D721Med (cell line): Measurements from ENCODE around the gene HADHB.
"Not testable (repeated sequence)": the region's sequence is repeated elsewhere in the genome, so short reads cannot be mapped to it uniquely, and the experiment has no call there.

Experiments used
- DNase-seq: peaks from one replicate; pipeline ENCODE4 v3.0.0; 2011; ENCODE audit warnings: low spot score; ENCODE audit not compliant: insufficient read length
- FAIRE-seq: peaks from 2 replicates; lab custom pipeline; 2011; peaks lifted over from hg19 to GRCh38; lab: Jason Lieb, UNC
- TF ChIP-seq, protein P1 (sequence below): IDR thresholded peaks from 2 replicates; pipeline ENCODE4 v1.5.1; 2012; ENCODE audit warnings: mild to moderate bottlenecking, control low read depth; ENCODE audit not compliant: insufficient read depth; ENCODE audit errors: missing control alignments

HADHB gene

DNA sequence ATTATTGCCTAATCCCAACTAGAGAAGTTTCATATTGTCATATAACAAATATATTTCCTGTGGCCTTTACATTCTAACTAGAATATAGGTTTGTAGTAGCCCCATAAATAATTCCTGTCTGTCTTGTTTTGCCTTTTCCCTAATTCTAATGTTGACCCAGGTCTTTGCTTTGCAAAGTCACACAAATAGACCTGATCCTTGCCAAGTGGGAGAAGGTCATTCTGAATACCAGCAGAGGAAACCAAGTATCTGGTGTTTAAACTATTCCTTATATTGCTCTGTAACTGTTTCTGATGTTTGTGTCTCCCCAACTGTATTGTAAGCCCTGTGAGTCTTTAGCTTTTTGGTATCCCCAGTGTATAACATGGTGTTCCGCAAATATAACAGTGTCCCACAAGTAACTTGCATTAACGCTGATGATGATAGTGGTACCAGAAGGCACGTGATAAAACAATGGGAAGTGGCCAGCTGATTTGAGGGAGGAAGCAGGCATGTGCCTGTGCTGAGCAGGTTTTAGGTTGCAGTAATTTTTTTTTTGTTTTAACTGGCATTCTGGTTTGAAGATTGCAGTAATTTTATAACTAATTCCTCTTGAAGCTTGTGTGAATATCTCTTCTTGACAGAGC, 11.1 kb downstream of the HADHB start:
- DNase-seq (no peak), FAIRE-seq (no peak)
- TF ChIP-seq, protein P1, sequence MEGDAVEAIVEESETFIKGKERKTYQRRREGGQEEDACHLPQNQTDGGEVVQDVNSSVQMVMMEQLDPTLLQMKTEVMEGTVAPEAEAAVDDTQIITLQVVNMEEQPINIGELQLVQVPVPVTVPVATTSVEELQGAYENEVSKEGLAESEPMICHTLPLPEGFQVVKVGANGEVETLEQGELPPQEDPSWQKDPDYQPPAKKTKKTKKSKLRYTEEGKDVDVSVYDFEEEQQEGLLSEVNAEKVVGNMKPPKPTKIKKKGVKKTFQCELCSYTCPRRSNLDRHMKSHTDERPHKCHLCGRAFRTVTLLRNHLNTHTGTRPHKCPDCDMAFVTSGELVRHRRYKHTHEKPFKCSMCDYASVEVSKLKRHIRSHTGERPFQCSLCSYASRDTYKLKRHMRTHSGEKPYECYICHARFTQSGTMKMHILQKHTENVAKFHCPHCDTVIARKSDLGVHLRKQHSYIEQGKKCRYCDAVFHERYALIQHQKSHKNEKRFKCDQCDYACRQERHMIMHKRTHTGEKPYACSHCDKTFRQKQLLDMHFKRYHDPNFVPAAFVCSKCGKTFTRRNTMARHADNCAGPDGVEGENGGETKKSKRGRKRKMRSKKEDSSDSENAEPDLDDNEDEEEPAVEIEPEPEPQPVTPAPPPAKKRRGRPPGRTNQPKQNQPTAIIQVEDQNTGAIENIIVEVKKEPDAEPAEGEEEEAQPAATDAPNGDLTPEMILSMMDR, result no peak

DNA sequence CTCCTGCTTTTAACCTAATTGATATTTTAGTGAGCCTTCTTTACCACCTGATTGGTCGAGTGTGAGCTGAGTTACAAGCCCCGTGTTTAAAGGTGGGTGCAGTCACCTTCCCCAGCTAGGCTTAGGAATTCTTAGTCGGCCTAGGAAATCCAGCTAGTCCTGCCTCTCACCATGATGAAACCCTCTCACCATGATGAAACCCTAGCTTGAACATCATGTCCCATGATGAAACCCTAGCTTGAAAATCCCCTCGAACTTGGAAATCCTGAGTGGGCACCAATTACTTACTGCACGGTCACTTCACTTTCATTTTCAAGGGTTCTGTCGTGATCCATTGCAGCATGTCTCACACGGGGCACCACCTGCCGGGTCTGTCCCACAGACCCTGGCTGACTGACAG, 14.1 kb downstream of the HADHB start:
- not testable (repeated sequence) for DNase-seq, FAIRE-seq

DNA sequence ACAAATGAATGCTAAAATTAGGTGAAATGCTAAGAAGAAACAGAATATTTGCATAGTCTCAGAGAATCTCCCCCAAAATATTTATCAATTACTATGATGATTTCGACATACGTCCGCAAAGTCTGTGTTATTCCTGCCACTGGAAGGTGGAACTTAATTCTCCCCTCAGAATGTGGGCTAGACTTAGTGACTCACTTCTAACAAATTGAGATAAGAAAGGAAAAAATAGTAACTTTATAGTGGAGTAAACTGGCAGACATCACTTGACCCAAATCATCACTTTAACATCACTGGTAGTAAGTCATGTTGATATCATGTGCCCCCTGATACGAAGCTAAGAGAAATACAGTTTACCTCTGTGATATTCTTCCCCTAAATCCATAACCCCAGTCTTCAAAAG, 23.5 kb downstream of the HADHB start:
- TF ChIP-seq, protein P1, result no peak
- no peak for FAIRE-seq
- no peak for DNase-seq

DNA sequence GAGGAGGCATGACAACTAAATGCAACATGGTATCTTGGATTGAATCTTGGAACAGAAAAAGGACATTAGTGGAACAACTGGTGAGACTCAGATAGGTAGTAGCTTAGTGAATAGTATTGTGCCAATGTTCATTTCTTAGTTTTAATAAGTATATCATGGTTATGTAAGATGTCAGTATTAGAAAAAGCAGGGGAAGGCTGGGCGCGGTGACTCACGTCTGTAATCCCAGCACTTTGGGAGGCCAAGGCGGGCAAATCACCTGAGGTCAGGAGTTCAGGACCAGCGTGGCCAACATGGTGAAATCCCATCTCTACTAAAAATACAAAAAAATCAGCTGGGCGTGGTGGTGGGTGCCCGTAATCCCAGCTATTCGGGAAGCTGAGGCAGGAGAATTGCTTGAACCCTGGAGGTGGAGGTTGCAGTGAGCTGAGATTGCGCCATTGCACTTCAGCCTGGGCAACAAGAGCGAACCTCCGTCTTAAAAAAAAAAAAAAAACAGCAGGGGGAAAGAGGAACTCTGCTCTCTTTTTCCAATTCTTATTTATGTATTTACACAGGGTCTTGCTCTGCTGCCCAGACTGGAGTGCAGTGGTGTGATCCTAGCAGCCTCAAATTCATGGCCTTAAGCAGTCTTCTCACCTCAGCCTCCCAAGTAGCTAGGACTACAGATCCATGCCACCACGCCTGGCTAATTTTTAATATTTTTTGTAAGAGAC, 24.1 kb downstream of the HADHB start:
- not testable (repeated sequence) for DNase-seq, FAIRE-seq

DNA sequence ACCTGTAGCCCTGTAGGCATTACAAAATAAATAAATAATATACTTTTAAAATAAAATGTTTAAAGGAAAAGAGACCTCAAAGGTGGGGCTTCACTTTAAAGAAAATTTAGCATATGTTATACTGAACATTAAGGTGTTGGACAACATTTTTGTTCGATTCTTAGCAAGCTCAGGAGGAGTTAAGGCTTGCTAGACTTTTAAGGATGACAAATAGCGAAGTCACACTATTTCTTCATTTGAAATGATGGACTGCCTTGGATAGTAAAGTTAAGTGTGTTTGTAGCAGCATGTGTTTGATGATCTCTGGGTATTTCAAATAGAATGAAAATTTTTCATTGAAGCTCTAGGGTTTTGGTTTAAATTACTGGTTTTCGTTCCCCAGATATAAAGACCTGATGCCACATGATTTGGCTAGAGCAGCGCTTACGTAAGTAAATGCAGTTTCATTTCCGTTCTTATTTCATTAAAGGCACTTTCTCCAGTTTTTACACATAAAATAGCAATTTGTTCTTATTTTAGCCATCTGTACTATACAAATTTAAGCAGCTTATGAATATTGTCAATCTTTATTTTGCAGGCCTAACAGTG, 24.9 kb downstream of the HADHB start:
- TF ChIP-seq, protein P1, result no peak
- FAIRE-seq (no peak), DNase-seq (no peak)

DNA sequence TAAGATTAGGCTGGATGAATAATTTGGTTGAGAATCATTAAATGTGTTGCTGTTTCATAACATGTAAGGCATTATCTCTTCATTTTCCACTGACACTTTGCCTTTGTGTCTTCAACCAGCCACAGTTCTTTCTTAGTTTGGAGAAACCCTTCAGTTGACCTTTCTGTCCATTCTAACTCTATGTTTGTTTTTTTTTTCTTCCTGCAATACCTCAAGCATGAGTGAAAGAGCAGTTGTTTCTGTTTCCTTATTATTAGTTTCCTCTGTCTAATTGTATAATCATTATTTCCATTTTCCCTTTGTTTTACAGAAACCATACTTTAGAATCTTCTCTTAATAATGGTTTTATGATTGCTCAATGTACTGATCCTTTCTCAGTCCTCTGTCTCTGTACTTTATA, 25.6 kb downstream of the HADHB start:
- FAIRE-seq (no peak), DNase-seq (no peak)
- TF ChIP-seq, protein P1, result no peak

DNA sequence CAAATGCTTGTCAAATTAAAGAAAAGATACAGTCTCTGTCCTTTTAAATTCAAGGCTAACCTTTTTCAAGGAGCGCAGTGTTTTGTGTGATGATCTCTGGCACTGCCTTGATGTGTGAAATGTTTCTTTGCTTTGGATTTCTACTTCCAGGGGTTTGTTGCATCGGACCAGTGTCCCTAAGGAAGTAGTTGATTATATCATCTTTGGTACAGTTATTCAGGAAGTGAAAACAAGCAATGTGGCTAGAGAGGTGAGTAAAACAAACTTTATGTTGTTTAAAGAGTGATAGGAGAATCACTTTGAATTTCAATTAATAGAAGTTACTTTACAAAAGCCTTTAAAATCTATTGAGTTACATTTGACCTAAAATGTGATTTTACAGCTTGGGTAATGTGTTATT, 28.8 kb downstream of the HADHB start:
- no peak for FAIRE-seq
- DNase-seq, result no peak
- TF ChIP-seq, protein P1, result no peak

DNA sequence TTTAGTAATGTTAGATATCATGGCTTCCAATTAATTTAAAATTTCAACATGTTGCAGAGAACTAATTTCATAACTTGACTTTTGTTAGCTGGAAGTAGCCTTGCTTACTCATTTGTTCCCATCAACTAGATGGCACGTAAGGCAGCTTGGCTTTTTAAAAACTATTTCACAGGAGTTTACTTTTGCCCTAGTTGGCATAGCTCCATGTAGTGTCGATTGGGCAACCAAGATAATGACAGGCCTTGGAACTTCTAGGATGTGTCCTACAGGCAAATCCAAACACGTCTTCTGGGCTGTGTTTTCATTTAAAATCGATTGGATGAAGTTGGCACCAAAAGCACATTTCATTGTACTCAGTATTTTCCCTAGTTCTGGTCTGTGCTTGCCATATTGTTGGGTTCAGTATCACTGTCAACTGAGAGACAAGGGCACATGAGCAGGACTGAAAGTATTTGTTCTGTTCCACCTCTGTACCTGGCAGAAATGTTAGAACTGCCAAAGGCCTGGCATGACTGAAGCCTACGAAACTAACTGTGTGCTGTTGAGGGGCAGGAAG, 29.4 kb downstream of the HADHB start:
- no peak for FAIRE-seq
- no peak for DNase-seq
- TF ChIP-seq, protein P1, result no peak
